ENCODE measurements around the gene PNMA6E.

The PNMA6E gene

GRCh38 chrX:153435845-153436244, 34.7 kb upstream of the PNMA6E start:
- DNase-seq (ENCODE audit: low spot score): no peak

- DNase-seq (ENCODE audit: low spot score): no peak
These were observed 33.7 kb upstream of the PNMA6E start for GRCh38 chrX:153434801-153435200.

- DNase-seq (ENCODE audit: low spot score): no peak
These were observed 32.7 kb upstream of the PNMA6E start for GRCh38 chrX:153433781-153434285.

GRCh38 chrX:153433161-153433680, 32.1 kb upstream of the PNMA6E start:
- no peak for DNase-seq (ENCODE audit: low spot score)

GRCh38 chrX:153430796-153431195, 29.6 kb upstream of the PNMA6E start:
- no peak for DNase-seq (ENCODE audit: low spot score)

- DNase-seq (ENCODE audit: low spot score): no peak
These were observed 25.1 kb upstream of the PNMA6E start for GRCh38 chrX:153426204-153426603.

GRCh38 chrX:153423652-153424051, 22.5 kb upstream of the PNMA6E start:
- no peak for DNase-seq (ENCODE audit: low spot score)

- DNase-seq (ENCODE audit: low spot score): no peak
These were observed 20.7 kb upstream of the PNMA6E start for GRCh38 chrX:153421856-153422255.

- DNase-seq (ENCODE audit: low spot score): no peak
These were observed 19.9 kb upstream of the PNMA6E start for GRCh38 chrX:153420851-153421599.

GRCh38 chrX:153417637-153418036, 16.5 kb upstream of the PNMA6E start:
- DNase-seq (ENCODE audit: low spot score): no peak

GRCh38 chrX:153416781-153417450, 15.8 kb upstream of the PNMA6E start:
- no peak for DNase-seq (ENCODE audit: low spot score)

- DNase-seq (ENCODE audit: low spot score): no peak
These were observed 13.8 kb upstream of the PNMA6E start for GRCh38 chrX:153414856-153415510.

- DNase-seq (ENCODE audit: low spot score): no peak
These were observed 12.6 kb upstream of the PNMA6E start for GRCh38 chrX:153413731-153414130.

GRCh38 chrX:153412746-153413720, 11.9 kb upstream of the PNMA6E start:
- DNase-seq (ENCODE audit: low spot score): no peak

GRCh38 chrX:153411988-153412574, 10.9 kb upstream of the PNMA6E start:
- no peak for DNase-seq (ENCODE audit: low spot score)

GRCh38 chrX:153411255-153411987, 10.3 kb upstream of the PNMA6E start, which contains the start of gene ZFP92:
Gene ZFP92 (plus strand): TSS chrX:153411472. CDS start chrX:153418323, 6,851 bp downstream.
- no peak for DNase-seq (ENCODE audit: low spot score)

GRCh38 chrX:153410888-153411254, 9.7 kb upstream of the PNMA6E start:
- DNase-seq (ENCODE audit: low spot score): no peak

GRCh38 chrX:153410373-153410772, 9.2 kb upstream of the PNMA6E start:
- no peak for DNase-seq (ENCODE audit: low spot score)

- no peak for DNase-seq (ENCODE audit: low spot score)
These were observed 8.4 kb upstream of the PNMA6E start for GRCh38 chrX:153409414-153410101.

- no peak for DNase-seq (ENCODE audit: low spot score)
These were observed 7.8 kb upstream of the PNMA6E start for GRCh38 chrX:153408871-153409351.
